HG02642 (cell line): ENCODE results near the gene PQBP1.
"Not testable (repeated sequence)": the region's sequence is repeated elsewhere in the genome, so short reads cannot be mapped to it uniquely, and the experiment has no call there.

Experiments used
- ATAC-seq: cut with Tn5 transposase; IDR thresholded peaks from one replicate; pipeline ENCODE4 v1.9.1; 2021; ENCODE audit warnings: mild to moderate bottlenecking; ENCODE audit not compliant: unreplicated experiment, poor library complexity

PQBP1 gene

GRCh38 chrX:48897625-48898306, at the start of gene PQBP1, which contains the start of gene TIMM17B:
Gene PQBP1, plus strand, starts transcription at chrX:48897930. Its CDS starts 580 bp downstream, at chrX:48898510.
Gene TIMM17B, minus strand, starts transcription at chrX:48897768. Its CDS starts 19 bp downstream, at chrX:48897749.
- peak; percentile 92 for ATAC-seq

GRCh38 chrX:48848847-48849246, 48.9 kb upstream of the PQBP1 start:
- ATAC-seq: no peak

- ATAC-seq: no peak
These were observed 44.9 kb upstream of the PQBP1 start for GRCh38 chrX:48852857-48853256.

GRCh38 chrX:48853494-48853893, 44.2 kb upstream of the PQBP1 start:
- ATAC-seq: not testable (repeated sequence)

- not testable (repeated sequence) for ATAC-seq
These were observed 43.5 kb upstream of the PQBP1 start for GRCh38 chrX:48854121-48854804.

GRCh38 chrX:48854898-48855297, 42.8 kb upstream of the PQBP1 start:
- no peak for ATAC-seq

- no peak for ATAC-seq
These were observed 33.5 kb upstream of the PQBP1 start for GRCh38 chrX:48864210-48864609.

- not testable (repeated sequence) for ATAC-seq
These were observed 25.7 kb upstream of the PQBP1 start for GRCh38 chrX:48872017-48872416.

- not testable (repeated sequence) for ATAC-seq
These were observed 20.8 kb upstream of the PQBP1 start for GRCh38 chrX:48876944-48877343.

GRCh38 chrX:48883729-48884128, 14.0 kb upstream of the PQBP1 start:
- ATAC-seq: no peak

GRCh38 chrX:48886586-48886985, 11.1 kb upstream of the PQBP1 start:
- not testable (repeated sequence) for ATAC-seq

GRCh38 chrX:48890296-48890925, 7.3 kb upstream of the PQBP1 start:
- ATAC-seq: no peak

- ATAC-seq: peak; percentile 51
These were observed 6.8 kb upstream of the PQBP1 start for GRCh38 chrX:48890934-48891401.

GRCh38 chrX:48891402-48892288, 6.1 kb upstream of the PQBP1 start:
- ATAC-seq: peak; percentile 86

- no peak for ATAC-seq
These were observed 4.8 kb upstream of the PQBP1 start for GRCh38 chrX:48892896-48893295.

GRCh38 chrX:48893556-48894348, 4.0 kb upstream of the PQBP1 start:
- ATAC-seq: no peak

- ATAC-seq: no peak
These were observed 2.8 kb upstream of the PQBP1 start for GRCh38 chrX:48894891-48895290.

- no peak for ATAC-seq
These were observed 1.1 kb upstream of the PQBP1 start for GRCh38 chrX:48896611-48897011.

- peak; percentile 15 for ATAC-seq
These were observed 539 bp upstream of the PQBP1 start for GRCh38 chrX:48897157-48897624.
